Activated CD8-positive, alpha-beta T cell treated with anti-CD3 and anti-CD28 coated beads for 36 hours (primary cell): ENCODE results near the gene AGO4. TPM values are rescaled to one million over a fixed set of nuclear protein-coding genes. Genes with fewer than 3 reads are reported as not detected.
"Not testable (repeated sequence)": the region's sequence is repeated elsewhere in the genome, so short reads cannot be mapped to it uniquely, and the experiment has no call there.

Experiments used
- ATAC-seq: fragments of 200-7000 bp; cut with Tn5 transposase; one replicate; pipeline ENCODE4 v1.10.0; 2021; ENCODE audit warnings: mild to moderate bottlenecking, moderate library complexity
- CTCF ChIA-PET: fragments of 350-600 bp; sonication (Branson Sonifier 250); formaldehyde crosslinking; loops from one replicate; lab custom pipeline; 2021; ENCODE audit warnings: antibody characterized with exemption; lab: Charles Lee
- POLR2A ChIA-PET: fragments of 350-600 bp; sonication (Branson Sonifier 250); formaldehyde crosslinking; loops from one replicate; lab custom pipeline; 2021; ENCODE audit warnings: antibody characterized with exemption; lab: Charles Lee
- DNase-seq: peaks from one replicate; pipeline ENCODE4 v3.0.0-alpha.2; 2020
- H3K27ac Mint-ChIP-seq: one replicate; pipeline ENCODE4 v1.8.0; 2021; ENCODE audit warnings: mild to moderate bottlenecking, mixed read lengths
- H3K27me3 Mint-ChIP-seq: one replicate; pipeline ENCODE4 v1.8.0; 2021; ENCODE audit warnings: mixed read lengths
- H3K36me3 Mint-ChIP-seq: one replicate; pipeline ENCODE4 v1.8.0; 2021; ENCODE audit warnings: low read depth, mixed read lengths
- H3K4me1 Mint-ChIP-seq: one replicate; pipeline ENCODE4 v1.8.0; 2021; ENCODE audit warnings: low read depth, mixed read lengths
- H3K4me3 Mint-ChIP-seq: one replicate; pipeline ENCODE4 v1.8.0; 2021; ENCODE audit warnings: mild to moderate bottlenecking, moderate library complexity, mixed read lengths
- H3K9me3 Mint-ChIP-seq: one replicate; pipeline ENCODE4 v1.8.0; 2021; ENCODE audit warnings: mixed read lengths
- CTCF ChIP-seq: fragments of 200-600 bp; IDR thresholded peaks from one replicate; pipeline ENCODE4 v1.8.0; 2022; ENCODE audit warnings: antibody characterized with exemption, mild to moderate bottlenecking
- intact Hi-C: fragments of 100-400 bp; cut with micrococcal nuclease; formaldehyde crosslinking; loops from one replicate; pipeline ENCODE4 v1.10.0; 2022
- total RNA-seq, 2 experiments: library from RNA; stranded (reverse); gene quantifications; one replicate each; pipeline ENCODE4 v1.2.3, GENCODE V29; 2021

The AGO4 gene
- total RNA-seq, 2 experiments from 2014 or later: 3.8 to 3.9 TPM

- no peaks in the 10 kb centered on the region for H3K27me3 Mint-ChIP-seq
- no peak overlapping the region for H3K4me3 Mint-ChIP-seq
- ATAC-seq (no peak), DNase-seq (no peak)
- no peaks in the 10 kb centered on the region for H3K9me3 Mint-ChIP-seq
- intact Hi-C loops: no loop called here
- TF ChIP-seq CTCF: no peak
- ChIA-PET POLR2A (interaction anchor here (0.8 kb wide), 1 partner anchor 20 kb away, joined by 3 read pairs; no protein-coding TSS in a partner anchor), CTCF (no interaction called here)
- H3K36me3 Mint-ChIP-seq: peaks cover 9% of the 10 kb centered on the region
- H3K4me1 Mint-ChIP-seq: peaks cover 43% of the 10 kb centered on the region
- peak overlapping the region; percentile 14 for H3K27ac Mint-ChIP-seq
Measured at GRCh38 chr1:35885961-35886558, 78.2 kb downstream of the AGO4 start.

GRCh38 chr1:35886577-35887431, 79.0 kb downstream of the AGO4 start:
- Mint-ChIP-seq H3K36me3 (peaks cover 10% of the 10 kb centered on the region), H3K27ac (peak overlapping the region; percentile 30), H3K27me3 (no peaks in the 10 kb centered on the region), H3K4me3 (no peak overlapping the region), H3K4me1 (peaks cover 41% of the 10 kb centered on the region), H3K9me3 (no peaks in the 10 kb centered on the region)
- CTCF ChIA-PET: no interaction called here
- POLR2A ChIA-PET: no interaction called here
- no peak for TF ChIP-seq CTCF
- ATAC-seq (no peak), DNase-seq (no peak)
- intact Hi-C loops: no loop called here

GRCh38 chr1:35887508-35887907, 79.7 kb downstream of the AGO4 start:
- no peak for TF ChIP-seq CTCF
- Mint-ChIP-seq H3K27me3 (no peaks in the 10 kb centered on the region), H3K4me1 (peaks cover 34% of the 10 kb centered on the region), H3K36me3 (peaks cover 10% of the 10 kb centered on the region), H3K27ac (peak overlapping the region; percentile 12), H3K4me3 (no peak overlapping the region), H3K9me3 (no peaks in the 10 kb centered on the region)
- ChIA-PET POLR2A (interaction anchor here (1.5 kb wide), 1 partner anchor 43 kb away, joined by 5 read pairs; the partner anchor contains the start of gene AGO3), CTCF (no interaction called here)
- ATAC-seq (no peak), DNase-seq (no peak)
- intact Hi-C loops: no loop called here

- H3K9me3 Mint-ChIP-seq: no peaks in the 10 kb centered on the region
- CTCF ChIA-PET: interaction anchor here (1.0 to 1.5 kb wide), 2 partner anchors 9 to 103 kb away, joined by 3 read pairs; no protein-coding TSS in a partner anchor
- H3K4me3 Mint-ChIP-seq: no peak overlapping the region
- ATAC-seq (no peak), DNase-seq (no peak)
- peaks cover 10% of the 10 kb centered on the region for H3K36me3 Mint-ChIP-seq
- peaks cover 31% of the 10 kb centered on the region for H3K4me1 Mint-ChIP-seq
- POLR2A ChIA-PET: interaction anchor here (1.5 kb wide), 1 partner anchor 42 kb away, joined by 5 read pairs; the partner anchor contains the start of gene AGO3
- TF ChIP-seq CTCF: no peak
- no peak overlapping the region for H3K27ac Mint-ChIP-seq
- no peaks in the 10 kb centered on the region for H3K27me3 Mint-ChIP-seq
- intact Hi-C loops: no loop called here
Measured at GRCh38 chr1:35888255-35888654, 80.4 kb downstream of the AGO4 start.

GRCh38 chr1:35888981-35889380, 81.2 kb downstream of the AGO4 start:
- ATAC-seq, H3K27me3 Mint-ChIP-seq, H3K4me3 Mint-ChIP-seq, DNase-seq, H3K27ac Mint-ChIP-seq, intact Hi-C loops, H3K9me3 Mint-ChIP-seq: not testable (repeated sequence)
- peaks cover 32% of the 10 kb centered on the region for H3K4me1 Mint-ChIP-seq
- peaks cover 12% of the 10 kb centered on the region for H3K36me3 Mint-ChIP-seq
- CTCF ChIA-PET: interaction anchor here (1.0 to 1.5 kb wide), 2 partner anchors 8 to 102 kb away, joined by 3 read pairs; no protein-coding TSS in a partner anchor
- POLR2A ChIA-PET: interaction anchor here (1.5 kb wide), 1 partner anchor 42 kb away, joined by 5 read pairs; the partner anchor contains the start of gene AGO3
